Thyroid gland (tissue), 4 donors: ENCODE results near the gene GRID2IP.

Source experiments
- CTCF ChIP-seq, 6 experiments: fragments of 200-600 bp in 3 of 6; fragments of 450-650 bp in 3 of 6; sonication (generic) in 3 of 6; IDR thresholded peaks; one replicate each; pipeline ENCODE4 v1.5.1; 2016 to 2019; ENCODE audit warnings: antibody characterized with exemption in 6 of 6, mild to moderate bottlenecking in 2 of 6, inconsistent platforms in 1 of 6, moderate library complexity in 1 of 6
- POLR2A ChIP-seq, 2 donors: fragments of 450-650 bp; IDR thresholded peaks; one replicate each; pipeline ENCODE4 v1.6.1; 2017; ENCODE audit warnings: antibody characterized with exemption in 2 of 2, mild to moderate bottlenecking in 2 of 2, moderate library complexity in 1 of 2

- TF ChIP-seq POLR2A (IDR thresholded peaks at IDR 0.05) (no peak), CTCF (IDR thresholded peaks at IDR 0.05) (no peak)
Observed at GRCh38 chr7:6465862-6466261, 85.4 kb downstream of the GRID2IP start.
